Adrenal gland (tissue), 12 donors: ENCODE results near the gene EXOC6B. TPM values are rescaled to one million over a fixed set of nuclear protein-coding genes. Genes with fewer than 3 reads are reported as not detected.

ENCODE experiments used
- DNase-seq, 7 donors: peaks; one replicate each; pipeline ENCODE4 v3.0.0-alpha.2; 2019 to 2020
- H3K27ac ChIP-seq, 5 donors: fragments of 200-600 bp; sonication (generic) in 4 of 5; 1 replicate in 3 of 5; 2 replicates in 2 of 5; pipeline versions ENCODE4 v1.5.1 to v1.8.0; 2016 to 2020; ENCODE audit warnings: mild to moderate bottlenecking in 1 of 5
- H3K27me3 ChIP-seq: fragments of 200-600 bp; 2 replicates; pipeline ENCODE4 v1.8.0; 2021
- H3K36me3 ChIP-seq, 2 donors: fragments of 200-600 bp; replicated peaks in 1 of 2; 1 replicate in 1 of 2; 2 replicates in 1 of 2; pipeline versions ENCODE4 v1.5.1 to v1.8.0; 2018 to 2022
- H3K4me1 ChIP-seq, 2 donors: fragments of 200-600 bp; replicated peaks in 1 of 2; 1 replicate in 1 of 2; 2 replicates in 1 of 2; pipeline versions ENCODE4 v1.5.1 to v1.8.0; 2018 to 2021
- H3K4me3 ChIP-seq, 4 donors: fragments of 200-600 bp; sonication (generic) in 3 of 4; one replicate each; pipeline ENCODE4 v1.5.1; 2016 to 2018
- H3K9me3 ChIP-seq, 3 donors: fragments of 200-600 bp; sonication (generic) in 1 of 3; replicated peaks in 1 of 3; 1 replicate in 2 of 3; 2 replicates in 1 of 3; pipeline versions ENCODE4 v1.5.1 to v1.8.0; 2016 to 2021
- POLR2A ChIP-seq, 2 donors: fragments of 450-650 bp; IDR thresholded peaks; one replicate each; pipeline ENCODE4 v1.6.1; 2017; ENCODE audit warnings: antibody characterized with exemption in 2 of 2, mild to moderate bottlenecking in 2 of 2, moderate library complexity in 1 of 2
- WGBS, 4 donors: extraction: QIAGEN DNeasy Blood & Tissue Kit in 2 of 4; methylation state at CpG; one replicate each; pipeline versions ENCODE4 v1.1.5 to v1.1.7; 2013 to 2017; 5-methylcytosine and 5-hydroxymethylcytosine counted together
- intact Hi-C, 2 donors: fragments of 100-400 bp; cut with DNase I; formaldehyde crosslinking; loops; one replicate each; pipeline versions ENCODE4 v1.14.1 to v1.15.0; 2022 to 2023
- polyA plus RNA-seq, 3 donors: library from polyadenylated mRNA; stranded (reverse); fragments of 200-250 nt in 2 of 3; fragments of 350-450 nt in 1 of 3; fragmentation: Illumina TruSeq in 1 of 3; extraction: RNeasy Lipid Tissue Mini Kit (QIAGEN cat#74804) in 1 of 3; gene quantifications; one replicate each; pipeline ENCODE4 v1.2.3, GENCODE V29; 2013 to 2014
- total RNA-seq, 9 donors: library from RNA; depleted of rRNA in 4 of 9; stranded (reverse); fragments of >200 nt in 4 of 9; fragments of 120-200 nt in 1 of 9; fragmentation: NEBNext Ultra II Directional in 1 of 9; extraction: Animal tissue kit (Norgen Biotek cat#: 25700) in 1 of 9; gene quantifications; one replicate each; pipeline versions ENCODE4 v1.1.0 to v1.2.4, GENCODE V29; 2013 to 2023
- TF ChIP-seq, protein P1 (sequence below), 6 experiments: fragments of 450-650 bp in 4 of 6; fragments of 200-600 bp in 2 of 6; sonication (generic) in 1 of 6; IDR thresholded peaks; 1 replicate in 5 of 6; 2 replicates in 1 of 6; pipeline versions ENCODE4 v1.5.1 to v1.8.0; 2016 to 2021; ENCODE audit warnings: antibody characterized with exemption in 6 of 6, mild to moderate bottlenecking in 2 of 6, moderate library complexity in 1 of 6
- donor health status: healthy with polysubstance abuse.
- donor health status: Bipolar disorder and iron deficiency.
- donor health status: DM: yes; HTN: yes; CAD: no.
- donor health status: DM: no; HTN: no; CAD: no.
- donor health status: DM: no; HTN: no; CAD: no.
- donor health status: DM: yes; HTN: yes; CAD: no.

Gene EXOC6B
- total and polyA plus RNA-seq, 12 donors, result 6.0 to 92.6 (median 50.6) TPM

GRCh38 chr2:72178551-72178950 is 647.3 kb downstream of the EXOC6B start:
- DNase-seq, result no peak
- Histone ChIP-seq H3K4me3 (no peak overlapping the region), H3K9me3 (no peaks in the 10 kb centered on the region), H3K27ac (no peak overlapping the region), H3K4me1 (no peaks in the 10 kb centered on the region), H3K36me3 (peaks cover 0 to 11% of the 10 kb centered on the region in 2 donors), H3K27me3 (no peaks in the 10 kb centered on the region)
- no peak for TF ChIP-seq POLR2A (IDR thresholded peaks at IDR 0.05)
- TF ChIP-seq, protein P1, sequence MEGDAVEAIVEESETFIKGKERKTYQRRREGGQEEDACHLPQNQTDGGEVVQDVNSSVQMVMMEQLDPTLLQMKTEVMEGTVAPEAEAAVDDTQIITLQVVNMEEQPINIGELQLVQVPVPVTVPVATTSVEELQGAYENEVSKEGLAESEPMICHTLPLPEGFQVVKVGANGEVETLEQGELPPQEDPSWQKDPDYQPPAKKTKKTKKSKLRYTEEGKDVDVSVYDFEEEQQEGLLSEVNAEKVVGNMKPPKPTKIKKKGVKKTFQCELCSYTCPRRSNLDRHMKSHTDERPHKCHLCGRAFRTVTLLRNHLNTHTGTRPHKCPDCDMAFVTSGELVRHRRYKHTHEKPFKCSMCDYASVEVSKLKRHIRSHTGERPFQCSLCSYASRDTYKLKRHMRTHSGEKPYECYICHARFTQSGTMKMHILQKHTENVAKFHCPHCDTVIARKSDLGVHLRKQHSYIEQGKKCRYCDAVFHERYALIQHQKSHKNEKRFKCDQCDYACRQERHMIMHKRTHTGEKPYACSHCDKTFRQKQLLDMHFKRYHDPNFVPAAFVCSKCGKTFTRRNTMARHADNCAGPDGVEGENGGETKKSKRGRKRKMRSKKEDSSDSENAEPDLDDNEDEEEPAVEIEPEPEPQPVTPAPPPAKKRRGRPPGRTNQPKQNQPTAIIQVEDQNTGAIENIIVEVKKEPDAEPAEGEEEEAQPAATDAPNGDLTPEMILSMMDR (IDR thresholded peaks at IDR 0.05), result no peak
- WGBS, 4 donors, result 96 to 100% (median 97%) methylated on average over 2 of the region's 2 CpGs
- intact Hi-C loops, result no loop called here

- no peak for DNase-seq
- no peaks in the 10 kb centered on the region for H3K27me3 ChIP-seq
- H3K9me3 ChIP-seq, result no peaks in the 10 kb centered on the region
- H3K4me1 ChIP-seq, result no peaks in the 10 kb centered on the region
- H3K36me3 ChIP-seq, result peaks cover 0 to 11% of the 10 kb centered on the region in 2 donors
- TF ChIP-seq, protein P1 (IDR thresholded peaks at IDR 0.05), result no peak
- H3K4me3 ChIP-seq, result no peak overlapping the region
- 37 to 56% (median 40%) methylated on average over 1 of the region's 1 CpG for WGBS, 4 donors
- intact Hi-C loops, result no loop called here
- no peak overlapping the region for H3K27ac ChIP-seq
These were observed 649.6 kb downstream of the EXOC6B start for GRCh38 chr2:72176281-72176680.

DNA sequence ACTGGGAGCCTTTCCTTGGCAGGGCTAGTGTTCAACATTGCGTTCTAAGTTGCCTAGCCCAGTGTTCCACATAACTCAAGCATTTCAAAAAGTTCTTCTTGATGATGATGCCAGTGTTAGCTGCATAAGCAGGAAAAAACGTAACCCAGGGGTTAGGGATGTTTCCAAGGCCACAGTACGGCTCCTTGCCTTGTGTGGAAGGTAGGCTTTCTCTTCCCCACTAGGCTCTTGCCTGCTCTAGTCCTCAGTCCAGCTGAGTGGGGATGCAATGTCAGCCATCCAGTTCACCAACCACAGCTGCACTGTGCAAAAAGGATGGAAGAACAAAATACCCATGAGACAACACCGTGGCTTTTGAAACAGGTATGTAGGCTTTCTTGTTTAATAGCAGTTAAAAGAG is 650.2 kb downstream of the EXOC6B start:
- TF ChIP-seq POLR2A (IDR thresholded peaks at IDR 0.05), result no peak
- TF ChIP-seq, protein P1 (IDR thresholded peaks at IDR 0.05), result no peak

DNA sequence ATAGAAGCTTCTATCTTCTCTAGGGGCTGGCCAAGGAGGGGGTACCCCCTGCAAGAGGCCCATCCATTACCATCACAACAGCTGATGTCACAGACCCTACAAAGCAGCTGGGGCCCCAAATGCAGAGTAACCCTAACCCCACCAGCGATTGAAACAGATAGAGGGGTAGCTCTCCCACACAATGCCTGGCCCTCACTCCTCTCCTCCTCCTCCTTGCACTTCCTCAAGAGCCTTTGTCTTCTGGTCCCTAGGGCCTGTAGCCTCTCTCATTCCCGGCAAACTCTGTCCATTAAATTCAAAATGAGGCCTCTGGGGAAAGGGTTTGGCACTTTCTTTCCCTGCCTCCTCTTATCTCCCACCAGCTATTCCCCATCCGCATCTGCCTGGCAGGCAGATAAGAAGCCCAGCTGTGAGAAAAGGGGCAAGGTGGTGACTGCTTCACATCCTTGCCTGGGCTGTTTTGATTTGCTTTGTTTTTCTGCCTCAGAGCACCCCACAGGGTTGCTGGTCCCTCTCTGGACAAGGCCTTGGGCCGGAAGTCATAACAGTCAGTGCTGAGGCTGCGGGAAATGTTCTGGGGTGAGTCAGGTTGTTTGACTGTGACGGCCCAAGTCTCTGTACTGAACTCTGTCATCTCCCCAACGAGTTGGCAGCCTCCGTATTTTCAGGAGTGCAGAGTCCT is 652.1 kb downstream of the EXOC6B start:
- TF ChIP-seq, protein P1 (IDR thresholded peaks at IDR 0.05), result no peak
- TF ChIP-seq POLR2A (IDR thresholded peaks at IDR 0.05), result no peak
- intact Hi-C loops, result no loop called here

More for the DNA sequence above, 650.2 kb downstream of the EXOC6B start:
- H3K27me3 ChIP-seq, result no peaks in the 10 kb centered on the region
- H3K4me3 ChIP-seq, result no peak overlapping the region
- DNase-seq, result no peak
- WGBS, 4 donors, result 92 to 100% (median 95%) methylated on average over 3 to 4 of the region's 4 CpGs
- H3K4me1 ChIP-seq, result no peaks in the 10 kb centered on the region
- H3K36me3 ChIP-seq, result peaks cover 0 to 11% of the 10 kb centered on the region in 2 donors
- no peaks in the 10 kb centered on the region for H3K9me3 ChIP-seq
- intact Hi-C loops, result no loop called here
- no peak overlapping the region for H3K27ac ChIP-seq

More for the DNA sequence above, 652.1 kb downstream of the EXOC6B start:
- no peak for DNase-seq
- Histone ChIP-seq H3K4me3 (no peak overlapping the region), H3K36me3 (peaks cover 0 to 7% of the 10 kb centered on the region in 2 donors), H3K9me3 (no peaks in the 10 kb centered on the region), H3K27me3 (no peaks in the 10 kb centered on the region), H3K4me1 (no peaks in the 10 kb centered on the region), H3K27ac (no peak overlapping the region)
- WGBS, 4 donors, result 71 to 79% (median 75%) methylated on average over 7 to 8 of the region's 8 CpGs
